Activated CD8-positive, alpha-beta memory T cell treated with anti-CD3 and anti-CD28 coated beads for 1 hour (primary cell): ENCODE results near the gene PDE6G.

Source experiments
- DNase-seq, 2 donors: peaks; one replicate each; pipeline ENCODE4 v3.0.0-alpha.2; 2020; ENCODE audit warnings: low read depth in 1 of 2; ENCODE audit errors: extremely low read depth in 1 of 2

Gene PDE6G

DNA sequence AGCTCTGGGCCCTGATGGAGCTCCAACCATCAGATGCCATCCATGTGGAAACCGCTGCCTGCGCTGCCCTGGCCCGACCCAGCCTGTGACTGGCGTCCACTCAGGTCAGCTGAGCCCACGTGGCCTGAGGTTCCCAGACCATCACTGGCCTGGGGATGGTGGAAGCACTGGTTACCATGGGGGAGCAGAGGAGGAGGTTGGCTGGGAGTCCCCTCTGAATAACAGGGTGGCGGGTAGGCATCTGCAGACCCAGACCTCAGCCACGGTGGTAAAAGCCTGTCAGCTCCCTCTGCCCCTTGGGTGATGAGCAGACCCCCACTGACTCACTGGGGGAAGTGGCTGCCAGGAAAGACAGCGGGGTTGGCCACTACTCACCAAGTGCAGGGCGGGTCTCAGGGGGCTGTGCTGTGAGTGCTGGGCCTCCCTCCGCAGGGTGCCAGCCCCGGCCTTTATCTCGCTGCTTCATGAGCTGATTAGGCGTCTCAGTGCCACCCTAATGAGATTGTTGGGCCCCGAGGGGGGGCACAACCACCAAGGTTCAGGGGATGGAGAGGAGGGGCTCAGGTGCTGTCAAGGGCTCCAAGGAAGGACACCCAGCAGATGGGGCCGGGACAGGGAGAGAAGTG, at the start of gene PDE6G:
TSS of gene PDE6G (minus strand) at position 425 of the 626 bp plus-strand sequence. CDS start 3,237 bp downstream, outside the sequence.
- no peak for DNase-seq

DNA sequence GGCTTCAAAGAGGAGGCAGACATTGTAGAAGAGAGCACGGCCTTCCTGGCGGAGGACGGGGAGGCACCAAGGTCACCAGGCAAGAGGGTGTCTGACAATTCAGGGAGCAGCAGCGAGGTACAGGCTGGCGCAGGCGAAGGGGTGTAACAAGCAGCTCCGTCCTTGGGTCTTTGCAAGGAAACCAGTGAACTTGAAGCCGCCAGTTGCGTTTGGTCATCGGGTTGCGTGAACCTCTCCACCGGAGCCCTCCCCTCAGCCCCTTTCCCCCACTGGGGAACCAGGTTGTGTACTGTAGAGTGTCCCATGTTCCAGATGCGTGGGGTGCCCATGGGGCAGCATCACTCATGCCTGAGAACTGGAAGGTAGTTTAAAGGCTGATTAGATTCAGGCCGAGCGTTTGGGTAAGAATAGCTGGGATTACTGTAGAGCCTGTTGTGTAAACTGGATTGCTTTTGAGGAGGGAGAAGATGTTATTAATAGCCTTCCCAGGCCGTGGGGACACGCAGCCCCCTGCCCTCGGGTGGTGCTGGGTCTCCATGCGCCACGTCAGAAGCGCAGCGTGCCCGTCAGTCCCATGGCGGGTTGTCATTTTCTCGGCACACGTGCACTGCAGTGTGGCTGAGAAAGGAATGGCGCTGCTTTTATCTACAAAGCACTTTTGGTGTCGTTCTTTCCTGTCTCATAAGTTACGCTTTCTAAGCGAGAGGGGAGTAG, 49.3 kb upstream of the PDE6G start:
- no peak for DNase-seq

DNA sequence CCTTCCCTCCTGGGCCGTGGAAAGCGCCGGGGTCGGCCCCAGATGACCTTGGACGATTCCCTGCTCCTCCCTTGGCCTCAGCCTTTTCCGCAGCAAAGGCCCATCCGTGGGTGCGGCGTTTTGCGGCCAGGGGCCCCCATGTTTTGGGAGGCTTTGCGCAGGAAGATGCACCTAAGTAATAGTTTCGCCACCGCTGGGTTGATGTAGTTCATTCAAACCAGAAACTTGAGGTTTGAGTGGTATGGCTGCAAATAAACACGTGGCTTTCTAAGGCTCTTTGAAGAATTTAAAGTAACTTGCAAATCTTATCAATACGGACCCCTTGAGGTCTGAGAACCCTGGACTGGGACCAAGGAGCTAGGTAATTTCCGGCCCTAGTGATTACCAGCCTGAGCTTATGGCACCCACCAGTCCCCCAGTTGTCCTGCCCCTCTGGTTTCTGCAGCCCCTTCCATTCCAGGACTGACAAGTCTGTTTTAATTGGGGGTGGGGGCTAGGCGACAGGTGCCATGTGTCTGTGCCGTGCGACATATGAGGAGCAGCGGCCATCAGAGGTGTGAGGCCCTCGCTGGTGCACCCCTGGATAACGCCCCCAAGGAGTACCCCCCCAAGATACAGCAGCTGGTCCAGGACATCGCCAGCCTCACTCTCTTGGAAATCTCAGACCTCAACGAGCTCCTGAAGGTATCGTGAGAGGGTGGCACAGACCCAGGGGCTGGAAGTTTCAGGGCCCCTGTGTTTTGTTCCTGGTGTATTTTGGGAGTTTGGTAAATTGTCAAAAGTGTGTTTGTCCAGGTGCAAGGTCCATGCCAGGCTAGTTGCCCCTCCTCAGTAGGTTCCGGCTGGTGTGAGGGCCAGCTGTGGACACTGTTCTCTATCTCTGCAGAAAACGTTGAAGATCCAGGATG, 47.7 kb upstream of the PDE6G start:
- no peak for DNase-seq

DNA sequence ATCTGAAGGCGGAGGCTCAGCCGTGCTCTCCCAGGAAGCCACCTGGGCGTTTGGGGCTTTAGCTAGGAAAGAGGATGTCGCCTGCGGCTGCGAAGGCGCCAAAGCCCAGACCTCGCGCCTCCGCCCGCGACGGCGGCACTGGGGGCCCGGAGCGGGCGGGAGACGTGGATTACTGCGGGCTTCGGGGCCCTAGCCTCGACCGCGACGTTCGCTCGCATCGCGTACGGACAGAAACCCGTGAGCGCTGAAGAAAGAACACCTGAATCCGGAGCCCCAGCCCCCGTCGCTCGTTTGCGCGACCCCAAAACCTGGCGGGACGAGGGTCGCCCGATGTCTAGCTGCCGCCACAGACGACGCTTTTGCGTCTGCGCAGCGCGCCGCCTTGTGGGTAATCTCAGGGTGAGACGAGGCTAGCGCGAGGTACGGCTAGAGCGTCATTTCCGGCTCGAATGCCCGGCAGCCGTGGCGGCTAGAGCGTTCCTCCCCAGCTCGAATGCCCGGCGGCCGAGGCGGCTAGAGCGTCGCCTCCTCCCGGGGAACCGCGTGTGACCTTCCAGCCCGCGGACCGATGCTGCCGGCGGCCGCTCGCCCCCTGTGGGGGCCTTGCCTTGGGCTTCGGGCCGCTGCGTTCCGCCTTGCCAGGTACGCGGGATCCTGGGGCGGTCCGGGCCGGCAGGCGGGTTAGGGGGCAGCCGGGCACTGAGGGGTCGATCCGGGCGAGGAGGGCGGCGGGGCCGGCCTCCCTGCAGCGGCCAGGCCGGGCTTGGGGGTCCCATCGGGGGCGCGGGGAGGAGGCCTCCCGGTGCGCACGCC, 46.8 kb upstream of the PDE6G start, which contains the start of gene MRPL12:
TSS of gene MRPL12 (plus strand) at position 434 of the 813 bp plus-strand sequence. CDS start at position 569, 135 bp downstream.
- peak; percentile 71 to 82 for DNase-seq

DNA sequence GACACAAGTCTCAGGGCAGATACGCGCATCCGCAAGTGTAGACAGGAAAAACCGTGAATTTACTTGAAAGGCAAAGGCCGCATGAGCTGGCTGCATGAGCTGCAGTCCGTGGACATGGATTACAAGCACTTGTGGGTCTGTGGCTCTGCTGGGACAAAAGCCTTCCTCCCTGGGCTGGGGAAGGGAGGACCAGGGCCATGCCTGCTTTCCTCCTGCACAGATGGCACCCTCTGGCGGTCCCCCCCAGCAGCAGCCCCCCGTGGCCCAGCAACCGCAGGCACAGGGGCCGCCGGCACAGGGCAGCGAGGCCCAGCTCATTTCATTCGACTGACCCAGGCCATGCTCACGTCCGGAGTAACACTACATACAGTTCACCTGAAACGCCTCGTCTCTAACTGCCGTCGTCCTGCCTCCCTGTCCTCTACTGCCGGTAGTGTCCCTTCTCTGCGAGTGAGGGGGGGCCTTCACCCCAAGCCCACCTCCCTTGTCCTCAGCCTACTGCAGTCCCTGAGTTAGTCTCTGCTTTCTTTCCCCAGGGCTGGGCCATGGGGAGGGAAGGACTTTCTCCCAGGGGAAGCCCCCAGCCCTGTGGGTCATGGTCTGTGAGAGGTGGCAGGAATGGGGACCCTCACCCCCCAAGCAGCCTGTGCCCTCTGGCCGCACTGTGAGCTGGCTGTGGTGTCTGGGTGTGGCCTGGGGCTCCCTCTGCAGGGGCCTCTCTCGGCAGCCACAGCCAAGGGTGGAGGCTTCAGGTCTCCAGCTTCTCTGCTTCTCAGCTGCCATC, 45.1 kb upstream of the PDE6G start:
- DNase-seq: no peak

DNA sequence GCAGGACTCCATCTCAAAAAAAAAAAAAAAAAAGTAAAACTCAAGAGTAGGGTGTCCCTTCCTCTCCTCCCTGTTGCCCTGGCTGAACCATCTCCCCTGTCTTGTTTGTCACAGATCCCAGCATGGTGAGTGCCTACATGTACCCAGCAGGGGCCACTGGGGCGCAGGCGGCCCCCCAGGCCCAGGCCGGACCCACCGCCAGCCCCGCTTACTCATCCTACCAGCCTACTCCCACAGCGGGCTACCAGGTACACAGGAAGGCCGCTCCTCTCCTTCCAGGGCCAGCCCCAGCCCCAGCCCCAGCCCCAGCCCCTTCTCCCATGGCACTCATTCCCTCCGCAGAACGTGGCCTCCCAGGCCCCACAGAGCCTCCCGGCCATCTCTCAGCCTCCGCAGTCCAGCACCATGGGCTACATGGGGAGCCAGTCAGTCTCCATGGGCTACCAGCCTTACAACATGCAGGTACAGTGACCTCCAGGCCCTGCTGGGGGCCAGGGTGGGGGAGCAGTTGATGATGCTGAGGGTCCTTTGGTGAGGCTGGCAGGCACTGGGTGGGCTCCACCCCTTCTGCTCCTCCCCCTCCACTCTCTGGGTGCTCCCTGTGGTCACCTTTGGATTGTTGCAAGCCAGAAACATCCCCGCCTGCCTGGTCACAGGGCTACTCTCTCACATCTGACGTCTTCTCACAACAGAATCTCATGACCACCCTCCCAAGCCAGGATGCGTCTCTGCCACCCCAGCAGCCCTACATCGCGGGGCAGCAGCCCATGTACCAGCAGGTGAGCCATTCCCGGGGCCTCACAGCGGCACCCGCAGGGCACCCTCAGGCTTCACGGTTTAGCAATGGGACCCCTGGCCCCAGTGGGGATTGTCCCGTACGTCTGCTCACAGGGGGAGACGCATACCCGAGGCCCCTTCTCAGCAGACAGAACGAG, 44.3 kb upstream of the PDE6G start:
- no peak for DNase-seq

DNA sequence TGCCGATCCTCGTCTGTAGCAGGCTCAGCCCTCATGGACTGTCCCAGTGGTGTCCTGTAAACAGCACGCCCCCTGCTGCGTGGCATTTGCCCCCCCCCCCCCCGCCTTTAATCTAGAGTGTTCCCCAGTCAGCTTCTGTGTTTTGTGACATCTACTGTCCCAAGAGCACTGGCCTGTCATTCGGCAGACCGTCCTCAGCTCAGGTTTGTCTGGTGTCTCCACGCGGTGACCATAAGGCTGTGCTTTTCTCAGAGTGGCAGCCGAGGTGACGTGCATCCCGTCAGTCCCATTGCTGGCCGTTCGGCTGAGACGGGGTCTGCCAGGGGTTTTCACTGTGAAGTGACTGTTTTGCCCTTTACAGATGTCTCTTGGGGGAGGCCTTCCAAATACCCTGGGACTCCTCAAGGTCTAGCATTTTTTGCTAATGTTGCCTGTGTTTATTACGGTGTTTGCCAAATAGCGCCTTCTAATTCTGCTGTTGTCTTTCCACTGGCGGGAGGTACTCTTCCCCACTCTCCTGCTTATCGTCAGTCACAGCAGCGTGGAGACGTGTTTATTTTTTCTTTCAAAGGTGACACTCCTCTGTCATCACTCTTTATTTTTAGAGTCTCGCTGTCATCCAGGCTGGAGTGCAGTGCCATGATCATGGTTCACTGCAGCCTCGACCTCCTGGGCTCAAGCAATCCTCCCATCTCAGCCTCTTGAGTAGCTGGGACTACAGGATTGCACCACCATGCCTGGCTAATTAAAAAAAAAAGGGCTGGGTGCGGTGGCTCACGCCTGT, 41.1 kb upstream of the PDE6G start:
- DNase-seq: no peak

DNA sequence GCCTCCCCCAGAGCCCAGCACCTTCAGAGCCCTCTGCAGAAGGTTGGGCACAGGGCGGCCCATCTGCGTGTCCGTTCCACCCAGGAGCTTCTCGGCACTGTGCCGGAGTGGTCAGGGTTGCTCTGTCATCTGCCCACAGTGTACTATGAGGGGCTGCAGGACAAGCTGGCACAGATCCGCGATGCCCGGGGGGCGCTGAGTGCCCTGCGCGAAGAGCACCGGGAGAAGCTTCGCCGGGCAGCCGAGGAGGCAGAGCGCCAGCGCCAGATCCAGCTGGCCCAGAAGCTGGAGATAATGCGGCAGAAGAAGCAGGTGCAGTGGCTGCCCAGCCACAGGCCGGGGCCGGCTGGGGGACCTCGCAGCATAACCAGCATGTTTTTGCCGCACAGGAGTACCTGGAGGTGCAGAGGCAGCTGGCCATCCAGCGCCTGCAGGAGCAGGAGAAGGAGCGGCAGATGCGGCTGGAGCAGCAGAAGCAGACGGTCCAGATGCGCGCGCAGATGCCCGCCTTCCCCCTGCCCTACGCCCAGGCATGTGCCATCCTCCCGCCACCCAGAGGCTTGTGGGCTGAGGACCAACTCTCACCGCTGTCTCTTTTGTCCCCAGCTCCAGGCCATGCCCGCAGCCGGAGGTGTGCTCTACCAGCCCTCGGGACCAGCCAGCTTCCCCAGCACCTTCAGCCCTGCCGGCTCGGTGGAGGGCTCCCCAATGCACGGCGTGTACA, 40.0 kb upstream of the PDE6G start:
- DNase-seq: no peak

DNA sequence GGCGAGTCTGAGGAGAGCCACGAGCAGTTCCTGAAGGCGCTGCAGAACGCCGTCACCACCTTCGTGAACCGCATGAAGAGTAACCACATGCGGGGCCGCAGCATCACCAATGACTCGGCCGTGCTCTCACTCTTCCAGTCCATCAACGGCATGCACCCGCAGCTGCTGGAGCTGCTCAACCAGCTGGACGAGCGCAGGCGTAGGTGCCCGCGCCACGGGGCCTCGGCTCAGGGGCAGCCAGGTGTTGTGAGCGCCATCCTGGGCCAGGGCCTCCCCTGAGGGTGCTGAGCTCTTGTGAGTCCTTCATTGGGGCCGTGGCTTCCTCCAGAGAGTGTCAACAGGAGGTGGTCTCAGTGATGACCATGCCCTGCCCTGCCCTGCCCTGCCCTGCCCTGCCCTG, 39.5 kb upstream of the PDE6G start:
- no peak for DNase-seq

DNA sequence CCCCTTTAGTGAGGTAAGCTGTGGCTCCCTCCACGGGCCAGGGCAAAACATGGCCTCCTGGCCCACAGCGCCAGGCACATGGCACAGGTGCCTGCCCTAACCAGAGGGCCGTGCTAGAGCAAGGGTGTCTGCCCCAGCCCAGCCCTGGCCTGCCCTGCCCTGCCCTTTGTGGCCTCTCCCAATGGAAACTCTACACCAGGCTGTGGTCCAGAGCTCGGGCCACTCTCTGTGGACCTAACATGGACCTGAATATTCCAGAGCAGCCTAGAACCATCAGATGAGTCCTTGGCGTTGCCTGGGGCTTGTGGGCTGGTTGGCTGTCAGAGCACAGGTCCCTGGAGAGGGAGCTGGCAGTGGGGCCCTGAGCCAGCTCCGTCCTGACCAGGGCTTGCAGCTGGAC, 38.9 kb upstream of the PDE6G start:
- DNase-seq: no peak

DNA sequence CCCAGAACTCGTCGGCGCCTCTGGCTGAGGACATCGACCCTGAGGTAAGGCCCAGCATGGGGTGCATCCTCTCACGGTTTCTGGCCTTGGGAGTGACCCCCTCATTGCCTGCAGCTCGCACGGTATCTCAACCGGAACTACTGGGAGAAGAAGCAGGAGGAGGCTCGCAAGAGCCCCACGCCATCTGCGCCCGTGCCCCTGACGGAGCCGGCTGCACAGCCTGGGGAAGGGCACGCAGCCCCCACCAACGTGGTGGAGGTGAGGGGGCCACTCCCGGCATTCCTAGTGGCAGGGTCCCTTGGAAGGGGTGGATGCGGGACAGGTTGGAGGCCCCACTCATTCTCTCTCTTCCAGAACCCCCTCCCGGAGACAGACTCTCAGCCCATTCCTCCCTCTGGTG, 38.5 kb upstream of the PDE6G start:
- no peak for DNase-seq

DNA sequence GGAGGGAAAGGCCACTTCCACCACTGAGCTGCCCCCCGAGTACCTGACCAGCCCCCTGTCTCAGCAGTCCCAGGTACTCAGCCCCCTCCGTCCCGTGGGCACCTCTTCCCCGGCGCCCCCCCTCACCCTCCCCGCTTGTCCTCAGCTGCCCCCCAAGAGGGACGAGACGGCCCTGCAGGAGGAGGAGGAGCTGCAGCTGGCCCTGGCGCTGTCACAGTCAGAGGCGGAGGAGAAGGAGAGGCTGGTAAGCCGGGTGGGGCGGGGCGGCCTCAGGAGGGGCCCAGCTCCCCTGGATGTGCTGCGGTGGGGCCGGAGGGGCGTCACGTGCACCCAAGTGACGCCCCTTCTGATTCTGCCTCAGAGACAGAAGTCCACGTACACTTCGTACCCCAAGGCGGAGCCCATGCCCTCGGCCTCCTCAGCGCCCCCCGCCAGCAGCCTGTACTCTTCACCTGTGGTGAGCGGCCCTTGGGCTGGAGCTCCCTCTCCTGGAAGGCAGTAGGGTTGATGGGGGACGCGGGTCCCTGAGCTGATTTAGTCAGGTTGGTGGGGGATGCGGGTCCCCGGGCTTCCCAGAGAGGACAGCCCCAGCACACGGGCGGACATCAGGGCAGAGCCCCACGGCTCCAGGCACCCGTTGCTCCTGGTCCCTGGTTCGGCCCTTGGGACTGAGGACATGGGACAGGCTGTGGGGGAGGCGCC, 37.3 kb upstream of the PDE6G start:
- no peak for DNase-seq

DNA sequence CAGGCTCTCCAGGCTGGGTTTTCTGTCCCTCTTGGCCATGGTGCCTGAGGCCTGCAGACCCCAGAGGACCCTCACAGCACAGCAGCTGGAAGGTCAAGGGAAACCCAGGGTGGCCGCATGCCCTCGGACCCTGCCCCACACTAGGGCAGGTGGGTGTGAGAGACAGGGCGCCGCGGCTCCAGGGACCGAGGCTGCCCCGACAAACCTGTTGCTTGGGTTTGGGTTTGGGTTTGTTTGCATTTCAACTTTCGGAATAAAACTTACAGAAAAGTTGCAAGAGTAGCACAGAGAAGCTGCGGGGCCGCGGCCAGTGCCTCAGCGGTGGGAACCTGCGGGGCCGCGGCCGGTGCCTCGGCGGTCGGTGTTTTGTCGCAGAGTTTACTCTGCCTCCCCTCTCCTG, 35.3 kb upstream of the PDE6G start:
- no peak for DNase-seq

DNA sequence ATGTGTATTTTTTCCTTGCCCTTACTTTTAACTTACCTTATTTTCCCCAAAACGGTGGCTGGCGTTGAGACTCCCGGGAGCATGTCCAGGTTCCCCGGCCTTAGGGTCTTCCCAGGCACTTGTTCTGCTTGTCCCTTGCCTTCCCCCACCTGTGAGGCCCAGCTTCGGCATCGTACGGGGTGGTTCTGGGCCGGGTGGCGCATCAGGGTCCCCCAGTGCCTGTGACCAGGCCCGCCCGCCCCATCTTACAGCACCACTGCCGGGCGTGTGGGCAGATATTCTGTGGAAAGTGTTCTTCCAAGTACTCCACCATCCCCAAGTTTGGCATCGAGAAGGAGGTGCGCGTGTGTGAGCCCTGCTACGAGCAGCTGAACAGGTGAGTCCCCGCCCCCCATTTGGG, 34.9 kb upstream of the PDE6G start:
- DNase-seq: no peak

DNA sequence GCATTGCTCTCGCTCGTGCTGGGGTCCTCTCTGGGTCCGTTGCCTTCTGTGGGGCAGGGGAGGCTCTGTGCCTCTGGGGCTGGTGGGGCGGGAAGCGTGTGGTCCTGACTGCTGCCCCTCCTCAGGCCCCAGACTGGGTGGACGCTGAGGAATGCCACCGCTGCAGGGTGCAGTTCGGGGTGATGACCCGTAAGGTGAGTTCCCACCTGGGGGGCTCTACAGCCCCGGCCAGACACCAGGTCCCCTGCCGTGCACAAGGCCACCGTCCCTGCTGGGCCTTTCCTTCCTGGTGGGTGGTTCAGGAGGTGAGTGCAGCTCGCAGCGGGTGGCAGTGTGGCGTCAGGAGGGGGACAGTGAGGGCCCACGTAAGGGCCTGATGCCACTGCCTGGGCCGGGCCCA, 34.2 kb upstream of the PDE6G start:
- DNase-seq: no peak

DNA sequence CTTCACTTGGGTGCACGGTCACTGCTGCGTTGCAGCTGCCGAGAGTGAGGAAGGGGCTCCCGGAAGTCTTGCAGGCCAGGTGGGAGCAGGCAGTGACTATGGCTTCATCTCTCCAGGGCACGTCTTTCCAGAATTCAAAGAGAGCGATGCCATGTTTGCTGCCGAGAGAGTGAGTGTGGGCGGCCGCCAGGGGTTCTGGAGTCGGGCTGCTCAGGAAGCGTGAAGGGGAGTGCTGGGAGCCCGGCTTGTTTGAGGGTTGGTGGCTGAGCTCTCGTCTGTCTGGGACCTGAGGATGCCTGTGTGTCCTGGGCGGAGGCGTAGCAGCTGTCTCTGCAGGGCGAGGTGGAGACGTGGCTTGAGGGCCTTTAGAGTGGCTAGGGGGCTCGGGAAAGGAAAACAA, 33.7 kb upstream of the PDE6G start:
- no peak for DNase-seq

DNA sequence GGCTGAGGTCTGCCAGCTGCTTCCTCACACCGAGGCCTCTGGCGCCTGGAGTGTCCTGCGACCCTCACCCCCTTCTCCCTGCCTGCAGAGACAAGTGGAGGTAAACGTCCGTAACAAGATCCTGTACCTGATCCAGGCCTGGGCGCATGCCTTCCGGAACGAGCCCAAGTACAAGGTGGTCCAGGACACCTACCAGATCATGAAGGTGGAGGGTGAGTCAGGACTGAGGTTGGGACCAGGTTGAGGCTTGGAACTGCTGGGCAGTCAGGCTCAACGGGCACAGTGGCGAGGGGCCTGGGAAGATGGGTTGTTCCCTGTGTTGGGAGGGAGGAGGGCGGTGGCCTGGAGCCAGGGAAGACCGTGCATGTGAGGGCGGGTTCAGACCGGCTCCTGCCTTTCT, 32.3 kb upstream of the PDE6G start:
- DNase-seq: no peak
